GM04503 (cell line): Measurements from ENCODE around the gene DCST1.

ENCODE experiments used
- DNase-seq: peaks from one replicate; pipeline ENCODE4 v3.0.0-alpha.2; 2012; ENCODE audit warnings: low read depth

The DCST1 gene

DNA sequence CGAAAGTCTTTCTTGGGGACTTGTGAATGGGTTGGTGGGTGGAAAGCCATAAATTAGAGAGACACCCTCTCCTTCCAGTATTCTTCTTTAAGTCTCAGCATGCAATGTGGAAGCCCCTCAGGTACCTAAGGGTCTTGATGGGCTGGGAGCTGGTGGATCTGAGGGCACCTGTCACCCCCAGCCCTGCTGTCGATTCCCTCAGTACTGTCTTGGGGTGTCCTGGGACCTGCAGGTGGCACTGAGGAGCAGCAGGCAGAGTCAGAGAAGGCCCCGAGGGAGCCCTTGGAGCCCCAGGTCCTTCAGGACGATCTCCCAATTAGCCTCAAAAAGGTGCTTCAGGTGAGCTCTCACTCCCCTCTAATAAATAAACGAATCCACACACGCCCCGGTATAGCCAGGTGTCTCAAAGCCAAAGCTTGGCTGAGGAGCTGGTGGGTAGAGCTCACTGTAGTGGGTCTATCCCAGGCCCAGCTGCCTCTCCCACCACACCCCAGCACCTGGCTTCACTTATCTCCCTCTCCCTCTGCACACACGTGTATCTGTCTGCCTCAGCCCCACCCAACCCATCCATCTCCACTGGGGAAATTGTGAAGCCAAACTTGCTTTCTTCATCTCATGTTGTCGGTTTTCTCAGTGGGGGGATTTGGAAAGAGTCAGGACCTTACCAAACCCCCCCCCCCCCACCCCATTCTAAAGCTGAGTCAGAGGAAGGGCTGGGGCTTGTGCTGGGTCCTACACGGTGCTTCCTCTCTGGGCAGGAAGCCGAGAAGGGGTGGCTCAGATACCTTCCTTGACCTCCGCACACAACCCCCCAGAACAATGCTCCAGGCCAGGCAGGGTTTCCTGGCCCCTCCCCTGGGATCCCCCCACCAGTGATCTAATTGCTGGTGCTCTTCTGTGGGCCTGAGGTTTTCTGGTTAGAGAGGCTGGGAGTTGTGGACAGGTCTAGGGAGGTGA is 19.1 kb downstream of the DCST1 start:
- no peak for DNase-seq

DNA sequence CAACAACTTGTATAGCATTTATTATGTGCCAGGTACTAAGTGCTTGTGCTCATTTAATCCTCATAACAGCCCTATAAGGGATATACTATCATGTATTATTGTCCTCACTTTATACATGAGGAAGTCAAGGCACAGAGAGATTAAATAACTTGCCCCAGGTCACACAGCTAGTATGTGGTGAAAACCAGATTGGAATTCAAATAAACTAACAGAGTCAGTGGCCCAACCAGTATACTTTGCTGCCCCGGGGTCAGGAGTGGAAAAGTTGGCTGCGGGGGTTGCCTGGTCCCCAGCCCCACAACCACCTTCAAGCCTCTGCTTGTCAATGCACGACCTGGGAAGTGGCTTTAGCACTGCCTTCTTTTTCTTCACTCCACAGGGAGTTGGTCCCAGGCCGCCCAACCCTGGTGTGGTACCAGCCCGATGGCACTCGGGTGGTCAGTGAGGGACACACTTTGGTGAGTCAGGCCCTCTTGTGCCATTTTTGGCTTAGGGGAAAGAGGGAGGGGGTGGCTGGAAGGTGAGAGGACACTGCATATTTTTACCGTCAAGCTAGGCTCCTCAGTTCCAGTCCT is 20.0 kb downstream of the DCST1 start:
- DNase-seq, result no peak

DNA sequence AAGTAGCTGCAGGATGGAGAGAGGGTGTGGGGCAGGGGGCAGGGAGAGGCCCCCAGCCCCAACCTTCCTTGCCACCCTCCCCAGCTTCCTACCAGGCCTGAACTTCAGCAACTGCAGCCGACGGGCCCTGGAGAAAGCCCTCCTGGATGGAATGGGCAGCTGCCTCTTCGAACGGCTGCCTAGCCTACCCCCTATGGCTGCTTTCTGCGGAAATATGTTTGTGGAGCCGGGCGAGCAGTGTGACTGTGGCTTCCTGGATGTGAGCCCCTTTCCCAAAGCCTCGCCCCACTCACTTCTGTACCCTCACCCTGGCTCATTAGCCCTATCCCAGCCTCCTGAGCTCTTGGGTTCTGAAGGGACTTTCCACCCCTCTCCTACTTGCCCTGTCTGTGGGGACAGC is 23.5 kb downstream of the DCST1 start:
- DNase-seq, result no peak

DNA sequence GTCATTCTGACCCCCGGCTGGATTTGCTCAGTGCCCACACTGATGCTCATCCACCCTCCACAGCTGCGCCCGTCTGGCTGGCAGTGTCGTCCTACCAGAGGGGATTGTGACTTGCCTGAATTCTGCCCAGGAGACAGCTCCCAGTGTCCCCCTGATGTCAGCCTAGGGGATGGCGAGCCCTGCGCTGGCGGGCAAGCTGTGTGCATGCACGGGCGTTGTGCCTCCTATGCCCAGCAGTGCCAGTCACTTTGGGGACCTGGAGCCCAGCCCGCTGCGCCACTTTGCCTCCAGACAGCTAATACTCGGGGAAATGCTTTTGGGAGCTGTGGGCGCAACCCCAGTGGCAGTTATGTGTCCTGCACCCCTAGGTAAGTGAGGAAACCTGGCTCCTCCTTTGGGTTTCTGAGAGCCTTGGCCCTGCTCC is 24.2 kb downstream of the DCST1 start:
- DNase-seq, result no peak

DNA sequence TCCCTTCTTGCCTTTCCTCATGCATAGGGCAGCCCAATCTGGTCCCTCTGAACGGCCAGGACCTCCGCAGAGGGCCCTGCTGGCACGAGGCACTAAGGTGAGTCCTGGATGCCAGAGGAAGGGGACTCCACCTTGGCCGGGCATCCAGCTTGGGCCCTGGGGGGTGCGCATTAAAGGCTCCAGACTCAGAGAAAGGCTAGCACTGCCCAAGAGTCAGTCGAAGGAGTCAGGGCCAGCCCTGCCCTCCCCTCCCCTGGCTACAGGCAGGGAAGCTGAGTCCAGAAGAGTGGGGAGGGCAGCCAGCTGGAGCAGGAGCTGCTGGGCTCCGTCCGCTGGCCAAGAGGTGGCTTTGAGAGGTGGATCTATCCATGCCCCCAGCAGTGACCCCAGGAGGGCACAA is 27.1 kb downstream of the DCST1 start:
- no peak for DNase-seq

DNA sequence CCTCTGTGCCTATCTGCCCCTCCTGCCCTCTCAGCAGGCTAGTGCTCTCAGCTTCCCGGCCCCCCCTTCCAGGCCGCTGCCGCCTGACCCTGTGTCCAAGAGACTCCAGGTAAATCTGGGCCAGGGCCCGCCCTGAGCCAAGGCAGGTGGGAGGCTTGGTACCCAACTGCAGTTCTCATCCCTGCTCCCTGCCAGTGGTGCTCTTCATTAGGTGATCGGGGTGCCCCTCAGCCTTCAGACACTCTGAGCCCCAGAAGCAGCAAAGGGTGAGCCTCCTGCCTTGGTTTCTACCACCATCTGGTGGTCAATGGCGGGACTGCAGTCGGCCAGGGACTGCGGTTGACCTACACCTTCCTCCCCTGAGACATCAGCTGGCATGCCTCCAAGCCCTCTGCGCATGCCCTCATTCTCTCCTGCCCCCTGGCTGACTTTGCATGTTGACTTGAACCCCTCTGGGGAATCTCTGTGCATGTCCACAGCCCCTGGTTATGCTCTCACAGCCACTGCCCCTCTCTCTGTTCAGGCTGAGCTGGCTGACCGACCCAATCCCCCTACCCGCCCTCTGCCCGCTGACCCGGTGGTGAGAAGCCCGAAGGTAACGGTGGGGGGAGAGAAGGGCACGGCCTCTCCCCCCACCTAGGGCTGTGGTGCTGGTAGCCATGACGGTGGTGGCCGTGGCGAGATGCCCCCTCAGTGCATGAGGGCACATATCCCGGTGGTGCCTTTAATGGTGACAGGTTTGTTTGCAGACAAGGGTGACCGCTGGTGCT is 27.9 kb downstream of the DCST1 start:
- no peak for DNase-seq

DNA sequence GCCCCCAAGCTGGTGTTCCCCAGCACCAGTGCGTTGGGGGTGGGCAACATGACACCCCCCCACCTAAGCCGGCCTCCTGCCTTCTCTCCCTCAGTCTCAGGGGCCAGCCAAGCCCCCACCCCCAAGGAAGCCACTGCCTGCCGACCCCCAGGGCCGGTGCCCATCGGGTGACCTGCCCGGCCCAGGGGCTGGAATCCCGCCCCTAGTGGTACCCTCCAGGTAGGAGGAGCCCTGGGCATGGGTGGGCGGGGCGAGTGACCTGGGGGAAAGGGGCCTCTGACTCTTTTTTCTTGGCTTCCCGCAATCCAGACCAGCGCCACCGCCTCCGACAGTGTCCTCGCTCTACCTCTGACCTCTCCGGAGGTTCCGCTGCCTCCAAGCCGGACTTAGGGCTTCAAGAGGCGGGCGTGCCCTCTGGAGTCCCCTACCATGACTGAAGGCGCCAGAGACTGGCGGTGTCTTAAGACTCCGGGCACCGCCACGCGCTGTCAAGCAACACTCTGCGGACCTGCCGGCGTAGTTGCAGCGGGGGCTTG is 28.6 kb downstream of the DCST1 start:
- DNase-seq, result no peak

DNA sequence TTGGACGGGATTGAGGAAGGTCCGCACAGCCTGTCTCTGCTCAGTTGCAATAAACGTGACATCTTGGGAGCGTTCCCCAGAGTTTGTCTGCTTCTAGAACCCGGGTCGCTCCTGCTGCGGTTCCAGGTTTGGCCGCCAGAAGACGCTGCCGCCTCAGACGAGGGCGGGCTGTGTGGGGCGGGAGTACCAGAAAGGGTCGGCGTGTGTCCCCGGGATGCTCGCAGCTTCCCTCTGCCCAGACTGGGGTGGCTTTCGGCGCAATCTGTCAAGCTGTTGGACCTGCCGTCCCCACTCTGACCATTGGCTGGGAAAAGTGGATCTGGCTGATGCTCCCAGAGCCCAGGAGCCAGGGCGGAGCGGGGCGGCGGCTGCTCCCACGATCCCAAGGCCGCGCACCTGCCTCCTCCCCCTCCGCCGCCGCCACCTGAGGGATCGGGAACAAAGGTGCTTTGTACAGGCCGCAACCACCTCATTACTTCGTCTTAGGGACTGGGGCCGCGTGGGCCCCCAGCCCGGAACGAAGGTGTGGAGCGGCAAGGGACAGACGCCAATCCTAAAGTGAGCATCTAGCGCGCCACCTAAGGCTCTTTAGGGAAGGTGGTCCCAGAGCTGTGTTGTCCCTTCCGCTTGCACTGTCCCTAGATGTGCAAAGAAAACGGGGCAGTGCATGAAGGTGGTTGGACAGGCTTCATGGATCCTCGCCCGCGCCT is 29.2 kb downstream of the DCST1 start:
- DNase-seq, result no peak

DNA sequence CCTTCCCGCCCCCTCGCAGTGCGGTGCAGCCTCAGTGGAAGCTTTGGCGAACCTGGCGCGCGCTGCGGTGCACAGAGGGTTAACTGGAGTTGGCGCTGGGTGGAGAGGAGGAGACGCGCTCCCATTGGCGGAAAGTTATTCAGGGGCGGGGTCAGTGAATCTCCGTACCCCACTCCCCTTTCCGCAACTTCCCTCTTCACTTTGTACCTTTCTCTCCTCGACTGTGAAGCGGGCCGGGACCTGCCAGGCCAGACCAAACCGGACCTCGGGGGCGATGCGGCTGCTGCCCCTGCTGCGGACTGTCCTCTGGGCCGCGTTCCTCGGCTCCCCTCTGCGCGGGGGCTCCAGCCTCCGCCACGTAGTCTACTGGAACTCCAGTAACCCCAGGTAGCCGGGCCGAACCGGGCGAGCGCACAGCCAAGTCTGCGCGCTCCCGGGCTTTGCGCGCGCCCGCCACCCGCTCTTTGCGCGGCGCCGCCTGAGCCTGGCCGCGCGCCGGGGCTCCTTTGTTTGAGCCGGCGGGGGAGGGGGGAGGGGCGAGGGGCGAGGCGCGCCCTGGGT is 30.0 kb downstream of the DCST1 start, which contains the start of gene EFNA4:
Gene EFNA4, plus strand, starts transcription at position 191 of the 561 bp plus-strand sequence. Its CDS starts 84 bp downstream, at position 275.
- DNase-seq, result no peak

DNA sequence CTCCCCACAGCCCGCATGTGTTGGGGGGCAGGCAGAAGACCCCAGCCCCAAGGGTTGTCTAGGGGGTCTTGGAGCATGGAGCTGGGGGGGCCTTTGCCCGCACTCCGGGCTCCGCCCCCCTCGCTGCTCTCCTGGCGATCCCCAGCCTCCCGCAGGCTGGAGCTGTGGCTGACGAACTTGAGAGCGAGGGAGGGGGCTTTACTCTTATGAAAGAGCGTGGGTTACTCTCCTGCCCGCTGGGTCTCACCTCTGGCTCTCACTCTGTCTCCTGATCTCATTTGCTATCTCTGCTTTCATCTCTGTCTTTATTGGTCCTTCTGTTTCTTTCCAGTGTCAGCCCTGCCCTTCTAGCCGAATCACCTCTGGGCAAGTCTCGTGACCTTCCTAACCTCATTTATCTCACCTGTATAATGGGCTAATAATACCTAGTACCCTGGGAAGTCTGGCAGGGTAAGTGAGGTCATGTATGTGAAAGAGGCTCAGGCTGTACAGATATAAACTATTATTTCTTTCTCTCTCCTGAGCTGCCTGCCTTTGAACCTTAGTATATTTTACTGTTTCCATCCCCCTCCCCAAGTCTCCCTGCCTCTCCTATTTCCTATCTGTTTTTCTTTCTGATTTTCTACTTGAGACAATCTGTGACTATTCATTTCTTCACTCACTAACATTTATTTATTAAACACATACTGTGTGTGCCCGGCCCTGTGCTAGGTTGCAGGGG is 30.6 kb downstream of the DCST1 start:
- no peak for DNase-seq

DNA sequence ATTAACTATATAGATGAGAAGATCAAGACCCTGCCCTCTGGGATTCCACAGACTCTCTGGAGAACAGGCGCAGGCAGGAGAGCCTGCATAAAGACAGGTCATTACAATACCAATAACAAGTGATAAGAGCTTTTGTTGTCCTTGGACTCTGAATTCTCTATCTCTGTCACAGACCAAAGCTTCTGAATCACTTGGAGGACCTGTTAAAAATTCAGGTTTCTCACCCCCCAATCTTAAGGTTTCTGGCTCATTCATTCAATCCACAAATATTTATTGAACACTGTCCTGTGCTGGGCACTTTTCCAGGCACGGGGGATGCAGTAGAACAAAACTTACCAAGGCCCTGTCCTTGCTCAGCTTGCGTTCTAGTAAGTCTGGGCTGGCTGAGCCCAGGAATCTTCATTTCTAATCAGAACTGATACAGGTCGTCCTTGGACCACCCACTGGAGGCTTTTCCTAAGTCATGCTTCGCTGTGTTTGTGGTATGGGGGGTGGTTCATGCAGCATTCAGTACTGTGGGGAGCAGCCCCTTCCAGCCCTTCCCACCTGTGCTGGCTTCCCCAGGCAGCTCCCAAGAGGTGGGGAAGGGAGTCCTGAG is 31.3 kb downstream of the DCST1 start:
- no peak for DNase-seq

DNA sequence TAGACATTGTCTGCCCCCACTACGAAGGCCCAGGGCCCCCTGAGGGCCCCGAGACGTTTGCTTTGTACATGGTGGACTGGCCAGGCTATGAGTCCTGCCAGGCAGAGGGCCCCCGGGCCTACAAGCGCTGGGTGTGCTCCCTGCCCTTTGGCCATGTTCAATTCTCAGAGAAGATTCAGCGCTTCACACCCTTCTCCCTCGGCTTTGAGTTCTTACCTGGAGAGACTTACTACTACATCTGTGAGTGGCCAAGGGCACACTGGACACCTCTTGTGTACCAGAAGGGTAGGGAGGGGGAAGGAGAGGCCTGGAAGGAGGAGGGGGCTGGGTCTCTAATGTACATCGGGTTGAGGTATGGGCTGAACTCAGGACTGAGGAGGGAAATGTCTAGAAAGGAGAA is 33.2 kb downstream of the DCST1 start:
- no peak for DNase-seq

DNA sequence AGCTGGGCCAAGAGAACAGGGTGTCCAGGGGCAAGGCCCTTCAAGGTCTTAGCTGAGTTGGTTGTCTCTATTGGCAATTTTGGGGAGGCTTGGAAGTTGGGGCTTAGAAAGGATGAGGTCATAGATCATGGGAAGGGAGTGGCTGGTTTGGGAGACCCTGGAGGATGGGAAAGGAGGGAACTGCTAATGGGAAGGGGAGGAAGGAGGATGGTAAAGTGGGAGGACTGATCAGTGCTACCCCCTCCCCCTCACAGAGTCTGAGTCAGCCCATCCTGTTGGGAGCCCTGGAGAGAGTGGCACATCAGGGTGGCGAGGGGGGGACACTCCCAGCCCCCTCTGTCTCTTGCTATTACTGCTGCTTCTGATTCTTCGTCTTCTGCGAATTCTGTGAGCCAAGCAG is 35.0 kb downstream of the DCST1 start:
- no peak for DNase-seq

DNA sequence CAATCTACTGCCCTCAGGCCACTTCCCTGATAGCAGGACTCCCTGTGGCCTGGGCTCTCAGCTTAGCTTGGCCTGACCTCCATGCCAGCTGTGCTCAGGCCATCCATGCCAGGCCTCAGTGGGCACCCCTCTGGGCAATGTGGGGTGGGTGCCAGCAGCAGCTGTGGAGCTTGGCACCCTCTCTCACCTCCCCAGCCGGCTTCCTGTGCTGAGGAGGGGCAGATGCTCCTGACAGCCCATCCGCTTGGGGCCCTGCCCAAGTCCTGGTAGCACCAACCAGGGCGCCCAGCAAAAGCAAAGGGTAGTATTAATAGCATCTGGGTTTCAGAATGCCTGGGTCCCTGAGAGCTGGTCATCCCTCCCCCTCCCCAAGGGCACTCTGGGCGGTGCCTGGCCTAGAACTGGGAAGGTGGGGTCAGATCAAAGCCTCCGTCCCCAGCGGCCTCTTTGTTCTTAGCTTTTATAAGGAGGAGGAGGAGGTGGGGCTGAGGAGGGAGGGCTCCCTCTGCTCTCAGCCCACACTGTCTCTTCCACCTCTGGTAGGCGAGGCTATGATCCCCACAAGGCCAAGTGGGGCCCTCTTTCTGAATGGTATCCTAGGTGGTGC is 36.0 kb downstream of the DCST1 start:
- no peak for DNase-seq

DNA sequence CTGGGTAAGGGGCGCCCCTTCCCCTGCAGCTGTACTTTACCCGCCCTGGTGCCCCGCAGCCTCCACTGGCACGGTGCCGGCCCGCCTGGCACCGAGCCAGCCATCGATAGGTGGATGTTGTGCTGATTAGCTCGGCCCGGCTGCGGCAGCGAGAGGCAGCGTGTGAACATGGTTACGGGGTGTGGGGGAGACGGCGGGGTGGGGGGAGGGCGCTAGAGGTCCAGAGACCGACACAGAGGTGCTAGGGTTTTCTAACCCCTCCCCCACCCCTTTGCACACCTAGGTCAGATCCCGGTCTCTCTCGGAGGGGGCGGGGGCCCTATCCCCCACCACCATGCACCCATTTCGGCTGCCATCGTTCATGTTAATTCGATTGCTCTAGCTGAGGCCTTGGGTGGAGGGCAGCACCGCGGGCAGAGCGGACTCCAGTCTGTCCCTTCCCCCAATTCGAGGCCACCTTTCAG is 36.6 kb downstream of the DCST1 start:
- DNase-seq, result no peak

DNA sequence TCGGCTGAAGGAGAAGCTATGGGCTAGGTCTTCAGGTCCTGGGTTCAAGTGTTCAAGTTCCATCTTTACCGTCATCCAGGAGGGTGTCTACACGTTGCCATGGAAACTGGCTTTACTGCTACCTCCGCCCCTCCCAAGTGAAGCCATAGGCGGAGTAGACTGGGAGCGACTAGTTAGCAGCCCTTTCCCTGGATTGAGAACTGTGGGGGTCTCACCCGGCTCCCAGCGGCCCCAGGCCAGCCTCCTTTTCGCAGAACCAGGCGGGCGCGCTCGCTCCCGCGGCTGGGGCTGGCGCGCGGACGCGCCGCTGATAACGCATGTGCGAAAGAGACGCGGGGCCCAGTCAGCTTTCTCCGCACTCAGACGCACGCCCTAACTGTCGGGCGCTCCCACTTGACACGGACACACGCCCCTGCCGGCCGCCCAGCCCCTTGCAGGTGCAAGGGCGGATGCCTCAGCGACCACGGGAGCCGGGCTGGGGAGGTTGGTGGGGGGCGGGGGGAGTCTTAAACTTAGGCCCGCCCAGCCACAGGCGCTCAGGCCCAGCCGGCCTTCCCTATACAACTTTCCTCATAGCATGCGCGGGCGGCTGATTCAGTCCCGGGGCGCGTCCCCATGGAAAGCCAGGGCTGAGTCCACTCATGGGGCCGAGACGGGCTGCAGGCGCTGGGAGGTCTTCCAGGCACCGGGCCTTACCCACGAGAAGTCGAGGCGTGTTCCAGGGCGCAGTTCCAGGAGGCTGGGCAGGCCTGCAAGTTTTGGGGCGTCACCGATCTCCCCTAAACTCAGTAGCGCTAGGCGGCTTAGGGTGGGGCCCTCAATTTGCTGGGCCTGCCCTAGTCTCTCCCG is 37.3 kb downstream of the DCST1 start:
- DNase-seq, result no peak

DNA sequence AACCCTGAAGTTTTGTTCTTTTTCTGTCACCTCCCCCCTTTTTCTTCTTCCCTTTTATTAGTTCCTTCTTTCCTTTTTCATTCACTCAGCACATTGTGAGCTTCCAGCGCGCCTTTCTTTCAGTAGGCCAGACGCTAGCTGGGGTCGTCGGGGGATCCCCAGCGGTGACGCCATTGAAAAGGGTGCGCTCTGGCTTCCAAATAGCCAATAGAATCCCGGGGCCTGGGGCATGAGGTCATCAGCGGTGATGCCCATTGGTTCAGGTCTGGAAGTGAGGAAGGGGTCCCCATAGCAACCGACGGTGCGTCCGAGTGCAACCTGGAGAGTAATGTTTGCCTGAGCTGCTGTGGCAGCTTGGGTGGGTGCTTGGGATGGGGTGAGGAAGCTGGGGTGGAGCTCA is 38.1 kb downstream of the DCST1 start:
- DNase-seq, result no peak

DNA sequence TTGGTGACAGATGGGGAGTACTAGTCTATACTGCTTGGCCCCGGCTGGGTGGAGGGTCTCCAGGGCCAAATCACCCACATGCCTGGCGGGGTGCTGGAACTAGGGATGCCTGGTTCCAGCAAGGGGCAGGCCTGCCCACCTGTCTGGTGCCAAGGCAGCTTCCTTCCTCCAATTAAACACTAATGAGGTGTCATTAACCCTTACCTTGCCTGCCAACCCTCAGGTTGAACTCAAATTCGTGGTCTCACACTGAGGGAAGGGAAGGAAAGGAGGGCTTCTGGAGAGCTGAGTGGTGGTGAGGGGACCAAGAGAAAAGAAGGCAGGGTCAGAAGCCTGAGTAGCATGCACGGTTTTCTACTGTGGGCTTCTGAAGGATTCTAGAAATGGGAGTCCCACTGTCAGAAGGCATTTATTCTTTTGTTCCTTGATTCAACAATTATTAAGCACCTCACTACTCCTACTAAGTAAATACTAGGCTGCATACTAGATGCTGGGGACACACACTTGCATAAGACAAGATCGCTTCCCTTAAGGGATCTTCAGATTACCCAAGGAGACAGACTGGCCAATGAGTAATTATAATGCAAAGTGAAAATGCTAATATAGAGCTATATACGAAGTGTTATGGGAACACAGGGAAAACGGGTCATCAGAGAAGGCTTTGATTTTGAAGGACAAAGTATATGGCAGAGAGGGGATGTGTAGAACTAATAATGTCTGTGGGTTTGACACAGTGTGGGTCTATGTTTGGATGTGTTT is 39.1 kb downstream of the DCST1 start:
- DNase-seq, result no peak
